ENCODE measurements around the gene USP25.
"Not testable (repeated sequence)": the region's sequence is repeated elsewhere in the genome, so short reads cannot be mapped to it uniquely, and the experiment has no call there.

Gene USP25

GRCh38 chr21:15735409-15735808 is 5.6 kb downstream of the USP25 start:
- DNase-seq: no peak

- DNase-seq: not testable (repeated sequence)
These were observed 6.1 kb downstream of the USP25 start for GRCh38 chr21:15735931-15736330.

- not testable (repeated sequence) for DNase-seq
These were observed 9.0 kb downstream of the USP25 start for GRCh38 chr21:15738779-15739178.

GRCh38 chr21:15740383-15740782 is 10.6 kb downstream of the USP25 start:
- DNase-seq: no peak

- no peak for DNase-seq
These were observed 11.7 kb downstream of the USP25 start for GRCh38 chr21:15741510-15741909.

- no peak for DNase-seq
These were observed 12.4 kb downstream of the USP25 start for GRCh38 chr21:15742052-15742670.

GRCh38 chr21:15742694-15743093 is 12.9 kb downstream of the USP25 start:
- no peak for DNase-seq

- DNase-seq: no peak
These were observed 13.8 kb downstream of the USP25 start for GRCh38 chr21:15743593-15743992.

GRCh38 chr21:15744926-15745325 is 15.1 kb downstream of the USP25 start:
- DNase-seq: no peak

GRCh38 chr21:15748586-15748985 is 18.8 kb downstream of the USP25 start:
- no peak for DNase-seq

- DNase-seq: no peak
These were observed 19.5 kb downstream of the USP25 start for GRCh38 chr21:15749082-15749860.

- no peak for DNase-seq
These were observed 20.0 kb downstream of the USP25 start for GRCh38 chr21:15749861-15750159.

- no peak for DNase-seq
These were observed 21.3 kb downstream of the USP25 start for GRCh38 chr21:15751037-15751436.

GRCh38 chr21:15751546-15751945 is 21.8 kb downstream of the USP25 start:
- DNase-seq: no peak

GRCh38 chr21:15752763-15753407 is 23.1 kb downstream of the USP25 start:
- DNase-seq: no peak

- DNase-seq: no peak
These were observed 24.0 kb downstream of the USP25 start for GRCh38 chr21:15753741-15754140.

- no peak for DNase-seq
These were observed 24.9 kb downstream of the USP25 start for GRCh38 chr21:15754640-15755039.

- DNase-seq: no peak
These were observed 25.3 kb downstream of the USP25 start for GRCh38 chr21:15755125-15755524.

- DNase-seq: no peak
These were observed 29.7 kb downstream of the USP25 start for GRCh38 chr21:15759469-15759868.

GRCh38 chr21:15761507-15762100 is 31.8 kb downstream of the USP25 start:
- no peak for DNase-seq

- DNase-seq: no peak
These were observed 33.6 kb downstream of the USP25 start for GRCh38 chr21:15763359-15763758.

- no peak for DNase-seq
These were observed 35.1 kb downstream of the USP25 start for GRCh38 chr21:15764878-15765277.

- no peak for DNase-seq
These were observed 37.3 kb downstream of the USP25 start for GRCh38 chr21:15766952-15767603.

All from SHP77 (cell line).